ENCODE data around the gene UBN2.

DNA sequence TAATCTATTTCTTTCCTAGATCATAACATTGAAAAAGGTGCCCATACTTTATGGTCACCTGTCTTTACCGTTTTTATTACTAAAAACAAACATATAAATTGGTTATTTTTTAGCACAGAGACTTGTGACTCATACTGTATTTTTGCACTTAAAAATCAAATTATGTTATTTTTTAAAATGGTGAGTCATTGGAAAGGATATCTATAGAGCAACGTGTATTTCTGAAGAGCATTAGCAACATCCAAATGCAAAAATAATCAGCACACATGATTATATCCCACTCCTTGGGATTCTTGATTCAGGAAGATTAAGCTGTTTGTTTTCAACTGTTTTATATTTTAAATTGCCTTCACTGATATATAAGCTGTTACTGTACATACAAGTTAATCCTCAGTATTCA is 69.4 kb downstream of the UBN2 start:
- TF ChIP-seq, protein P1, sequence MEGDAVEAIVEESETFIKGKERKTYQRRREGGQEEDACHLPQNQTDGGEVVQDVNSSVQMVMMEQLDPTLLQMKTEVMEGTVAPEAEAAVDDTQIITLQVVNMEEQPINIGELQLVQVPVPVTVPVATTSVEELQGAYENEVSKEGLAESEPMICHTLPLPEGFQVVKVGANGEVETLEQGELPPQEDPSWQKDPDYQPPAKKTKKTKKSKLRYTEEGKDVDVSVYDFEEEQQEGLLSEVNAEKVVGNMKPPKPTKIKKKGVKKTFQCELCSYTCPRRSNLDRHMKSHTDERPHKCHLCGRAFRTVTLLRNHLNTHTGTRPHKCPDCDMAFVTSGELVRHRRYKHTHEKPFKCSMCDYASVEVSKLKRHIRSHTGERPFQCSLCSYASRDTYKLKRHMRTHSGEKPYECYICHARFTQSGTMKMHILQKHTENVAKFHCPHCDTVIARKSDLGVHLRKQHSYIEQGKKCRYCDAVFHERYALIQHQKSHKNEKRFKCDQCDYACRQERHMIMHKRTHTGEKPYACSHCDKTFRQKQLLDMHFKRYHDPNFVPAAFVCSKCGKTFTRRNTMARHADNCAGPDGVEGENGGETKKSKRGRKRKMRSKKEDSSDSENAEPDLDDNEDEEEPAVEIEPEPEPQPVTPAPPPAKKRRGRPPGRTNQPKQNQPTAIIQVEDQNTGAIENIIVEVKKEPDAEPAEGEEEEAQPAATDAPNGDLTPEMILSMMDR (IDR thresholded peaks at IDR 0.05) = no peak
- TF ChIP-seq POLR2A (IDR thresholded peaks at IDR 0.05) = no peak
- TF ChIP-seq EP300 (IDR thresholded peaks at IDR 0.05) = no peak
